NCI-H524 (cell line): ENCODE measurements around the gene RGS17.
"Not testable (repeated sequence)": the region's sequence is repeated elsewhere in the genome, so short reads cannot be mapped to it uniquely, and the experiment has no call there.

Experiments used
- DNase-seq, 2 experiments: peaks; one replicate each; lab custom pipeline; 2025; lab: John Stamatoyannopoulos, UW

The RGS17 gene

GRCh38 chr6:153032255-153032882, 98.7 kb downstream of the RGS17 start:
- peak in 1 of 2 experiments; percentile 52 for DNase-seq

DNA sequence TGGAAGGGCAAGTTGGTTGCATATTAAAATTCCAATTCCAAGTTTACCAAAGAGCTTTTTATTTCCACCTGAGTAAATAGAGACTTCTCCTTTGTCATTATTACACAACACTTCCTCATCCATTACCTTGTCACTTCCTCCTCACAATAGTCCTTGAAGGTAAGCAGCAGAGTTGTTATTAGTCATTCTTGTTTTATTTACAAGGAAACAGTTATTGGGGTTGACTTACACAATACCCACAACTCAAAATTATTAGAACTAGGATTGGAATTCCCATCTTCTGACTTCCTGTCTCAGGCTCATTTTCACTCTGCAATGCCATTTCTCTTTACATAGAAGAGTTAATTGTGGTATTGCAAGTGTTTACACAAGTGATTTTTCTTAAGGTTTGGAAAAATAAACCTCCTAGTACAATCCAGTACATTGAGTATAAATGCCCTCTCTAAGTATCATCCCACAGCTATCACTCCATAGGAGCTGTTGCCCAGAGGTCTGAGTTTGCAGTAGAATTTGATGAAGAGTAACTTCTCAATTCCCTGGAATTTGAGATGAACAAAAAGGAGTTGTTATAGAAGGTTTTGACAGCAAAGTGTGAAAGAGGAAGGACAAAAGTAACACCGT, 99.6 kb downstream of the RGS17 start:
- no peak for DNase-seq

DNA sequence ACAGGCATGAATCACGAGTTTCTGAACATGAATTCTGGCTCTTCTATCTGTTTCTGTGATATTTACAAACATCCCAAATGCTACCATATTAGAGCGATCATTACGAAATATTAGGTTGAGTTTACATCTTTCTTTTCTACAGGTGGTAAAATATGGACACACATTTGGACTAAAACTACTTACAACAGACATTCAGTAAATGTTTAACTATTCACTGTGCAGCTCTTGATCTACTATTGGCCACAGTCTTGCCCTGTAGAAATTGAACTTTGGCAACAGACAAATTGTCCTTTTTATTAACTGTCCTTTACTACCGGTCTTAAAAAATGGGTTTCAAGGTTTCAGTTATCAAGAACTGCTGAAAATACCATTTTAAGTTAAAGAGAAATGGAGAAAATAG, 102.1 kb downstream of the RGS17 start:
- DNase-seq, result no peak

GRCh38 chr6:153028286-153028685, 102.8 kb downstream of the RGS17 start:
- no peak for DNase-seq

GRCh38 chr6:153027480-153027879, 103.6 kb downstream of the RGS17 start:
- DNase-seq, result no peak

DNA sequence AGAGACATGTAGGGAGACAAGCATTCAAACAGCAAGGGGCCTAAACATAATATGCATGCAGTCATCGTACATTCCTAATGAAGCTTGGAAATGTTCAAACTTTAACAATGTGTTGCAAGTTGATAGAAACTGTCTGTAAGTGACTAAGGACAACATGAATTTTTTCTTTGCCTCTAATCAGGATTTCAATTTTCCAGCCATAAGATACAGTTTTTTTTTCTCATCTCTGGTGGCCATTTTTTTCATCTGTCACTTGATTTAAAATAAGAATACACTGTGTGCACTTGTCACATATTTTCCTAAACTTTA, 106.4 kb downstream of the RGS17 start:
- no peak for DNase-seq

DNA sequence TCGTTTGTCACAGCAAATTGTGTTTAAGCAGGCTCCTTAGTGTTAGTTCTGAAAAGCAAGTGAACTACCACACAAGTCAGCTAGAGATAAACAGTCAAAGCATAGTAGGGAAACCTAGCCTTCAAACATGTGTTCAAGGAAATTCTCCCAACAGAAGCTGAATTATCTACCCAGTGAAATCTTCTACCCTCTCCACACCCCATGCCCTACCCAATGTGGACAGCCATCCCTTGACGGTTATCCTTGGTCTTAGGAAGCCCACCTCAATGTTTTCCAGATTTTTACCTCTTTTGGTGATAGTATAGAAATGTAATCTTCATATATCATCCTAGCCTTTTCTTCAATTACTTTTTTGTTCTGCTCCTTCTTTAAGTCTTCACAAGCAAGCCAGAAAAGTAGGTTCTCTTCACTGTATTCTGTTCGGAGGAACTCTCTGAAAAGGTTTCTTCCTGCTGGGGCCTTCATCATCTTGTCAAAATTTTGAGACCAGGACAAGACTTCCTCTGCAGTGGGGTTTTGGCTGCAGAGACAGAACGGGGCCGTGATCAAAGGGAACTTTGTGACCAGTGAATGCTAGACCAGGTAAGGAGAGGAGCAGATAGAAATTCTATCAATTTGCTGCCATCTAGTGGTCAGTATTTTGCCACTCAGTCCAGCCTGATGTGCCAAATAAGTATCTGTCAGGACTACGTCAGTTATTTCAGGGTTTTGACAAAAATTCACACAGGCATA, 106.9 kb downstream of the RGS17 start:
- DNase-seq, result peak; percentile 24 to 64

DNA sequence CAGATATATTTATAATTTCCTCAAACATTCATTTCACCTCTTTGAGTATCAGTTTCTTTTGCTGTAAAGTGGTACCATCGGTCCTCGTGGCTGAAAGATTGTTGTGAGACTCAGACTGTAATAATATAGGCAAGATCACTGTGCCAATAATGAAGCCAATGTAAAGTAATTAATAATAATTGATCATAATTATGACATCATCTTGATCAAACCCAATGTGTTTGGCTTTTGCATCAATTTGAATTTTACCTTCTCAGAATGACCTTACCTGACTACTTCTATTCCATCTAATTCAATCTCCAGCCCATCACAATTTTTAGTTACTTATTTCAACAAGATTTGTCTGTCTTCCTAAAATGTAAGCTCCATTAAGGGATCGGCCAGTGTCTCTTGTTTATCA, 112.7 kb downstream of the RGS17 start:
- no peak for DNase-seq

DNA sequence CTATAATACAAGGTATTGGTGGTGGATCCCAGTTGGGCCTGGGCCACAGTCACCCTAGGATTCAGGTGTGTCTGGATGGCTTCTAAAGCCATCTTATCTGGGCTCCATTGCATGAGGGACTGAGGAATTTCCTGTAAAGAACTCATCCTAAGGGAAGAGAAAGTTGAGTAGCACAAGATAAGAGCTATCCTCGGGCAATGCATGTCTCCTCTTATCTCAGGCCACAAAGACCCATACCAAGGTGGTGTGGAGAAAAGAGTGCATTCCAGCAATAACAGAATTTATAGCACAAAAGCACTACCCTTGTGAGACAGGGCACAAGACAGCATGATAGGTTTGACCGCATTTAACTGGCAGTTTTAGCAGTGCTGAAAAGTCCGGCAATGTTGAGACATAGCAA, 114.2 kb downstream of the RGS17 start:
- no peak for DNase-seq

GRCh38 chr6:153015094-153015640, 115.9 kb downstream of the RGS17 start:
- no peak for DNase-seq

DNA sequence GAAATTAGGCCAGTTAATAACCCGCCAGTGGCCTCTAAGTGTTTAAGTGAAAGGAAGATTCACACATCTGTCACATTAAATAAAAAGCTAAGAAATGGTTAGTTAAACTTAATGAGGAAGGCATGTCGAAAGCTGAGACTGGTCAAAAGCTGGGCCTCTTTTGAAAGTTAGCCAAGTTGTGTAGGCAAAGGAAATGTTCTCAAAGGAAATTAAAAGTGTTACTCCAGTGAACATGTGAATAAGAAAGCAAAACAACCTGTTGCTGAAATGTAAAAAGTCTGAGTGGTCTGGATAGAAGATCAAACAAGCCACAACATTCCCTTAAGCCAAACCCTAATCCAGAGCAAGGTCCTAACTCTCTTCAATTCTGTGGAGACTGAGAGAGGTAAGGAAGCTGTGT, 117.6 kb downstream of the RGS17 start:
- no peak for DNase-seq

DNA sequence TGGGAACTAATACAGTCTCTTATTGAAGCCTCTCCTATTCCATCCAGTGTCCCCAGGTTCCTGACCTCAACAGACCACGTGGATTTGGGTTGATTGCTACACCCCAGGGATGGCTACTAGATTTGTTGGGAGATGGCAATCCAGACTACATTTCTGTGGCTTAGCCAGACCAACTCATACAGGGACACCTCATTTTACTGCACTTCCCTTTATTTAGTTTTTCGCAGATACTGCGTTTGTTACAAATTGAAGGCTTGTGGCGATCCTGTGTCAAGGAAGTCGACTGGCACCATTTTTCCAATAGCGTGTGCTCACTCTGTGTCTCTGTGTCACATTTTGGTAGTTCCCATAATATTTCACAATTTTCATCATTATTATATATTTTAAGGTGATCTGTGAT, 118.2 kb downstream of the RGS17 start:
- DNase-seq, result no peak

GRCh38 chr6:153003366-153003690, 127.8 kb downstream of the RGS17 start:
- DNase-seq, result peak in 1 of 2 experiments; percentile 51

- peak; percentile 98 to 99 for DNase-seq
Observed at GRCh38 chr6:153002613-153003365, 128.3 kb downstream of the RGS17 start, which contains the start of gene MTRF1L. Gene MTRF1L (minus strand): TSS chr6:153002709. CDS start chr6:153002685, 24 bp downstream.

- peak; percentile 19 to 33 for DNase-seq
Observed at GRCh38 chr6:153001767-153002612, 129.1 kb downstream of the RGS17 start.

DNA sequence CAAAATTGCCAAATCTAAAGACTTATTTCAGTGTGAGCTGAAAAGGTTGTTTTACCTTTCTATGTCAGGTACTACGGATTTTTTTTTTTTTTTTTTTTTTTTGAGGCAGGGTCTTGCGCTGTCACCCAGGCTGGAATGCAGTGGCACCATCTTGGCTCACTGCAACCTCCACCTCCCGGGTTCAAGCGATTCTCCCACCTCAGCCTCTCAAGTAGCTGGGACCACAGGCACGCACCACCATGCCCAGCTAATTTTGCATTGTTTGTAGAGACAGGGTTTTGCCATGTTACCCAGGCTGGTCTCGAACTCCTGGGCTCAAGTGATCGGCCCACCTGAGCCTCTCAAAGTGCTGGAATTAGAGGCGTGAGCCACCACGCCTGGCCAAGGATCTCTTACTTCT, 130.3 kb downstream of the RGS17 start:
- not testable (repeated sequence) for DNase-seq

DNA sequence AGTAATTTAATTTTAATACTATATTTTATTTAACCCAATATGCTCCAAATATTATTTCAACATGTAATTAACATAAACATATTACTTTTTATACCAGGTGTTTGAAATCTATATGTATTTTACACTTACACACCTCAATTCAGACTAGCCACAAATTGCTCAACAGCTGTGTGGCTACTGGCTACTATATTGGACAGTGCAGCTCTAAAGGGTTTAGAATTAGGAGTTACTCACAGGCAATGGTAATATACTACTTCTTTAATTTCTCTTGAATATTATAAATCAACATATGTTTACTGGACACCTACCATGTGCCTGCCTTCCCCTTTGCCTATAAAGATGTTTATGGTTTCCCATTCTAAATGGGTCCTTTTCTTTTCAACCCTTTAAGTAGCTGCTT, 130.8 kb downstream of the RGS17 start:
- no peak for DNase-seq

GRCh38 chr6:152999538-152999937, 131.5 kb downstream of the RGS17 start:
- DNase-seq, result not testable (repeated sequence)

- DNase-seq, result no peak
Observed at GRCh38 chr6:152993847-152994246, 137.2 kb downstream of the RGS17 start.

- no peak for DNase-seq
Observed at GRCh38 chr6:152993431-152993830, 137.7 kb downstream of the RGS17 start.

DNA sequence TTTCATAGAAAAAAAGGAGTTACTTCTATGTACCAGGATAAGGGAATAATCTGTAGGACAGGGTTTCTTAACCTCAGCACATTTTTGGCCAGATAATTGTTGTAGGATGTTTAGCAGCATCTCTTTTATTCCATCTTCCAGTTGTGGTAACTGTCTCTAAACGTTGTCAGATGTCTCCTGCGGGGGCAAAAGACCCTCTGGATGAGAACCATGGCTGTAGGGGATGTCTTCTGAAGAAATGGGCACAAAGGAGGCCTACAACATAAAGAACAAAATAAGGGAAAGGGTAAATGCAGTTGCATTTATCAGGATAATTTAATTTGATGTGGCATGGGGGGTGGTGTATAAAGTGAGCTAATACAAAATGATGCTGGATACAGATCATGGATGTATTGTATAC, 144.1 kb downstream of the RGS17 start:
- DNase-seq, result no peak

GRCh38 chr6:152985300-152985699, 145.8 kb downstream of the RGS17 start:
- not testable (repeated sequence) for DNase-seq
